PC-9 (cell line): ENCODE data around the gene EFCAB13. TPM values are rescaled to one million over a fixed set of nuclear protein-coding genes. Genes with fewer than 3 reads are reported as not detected.

Source experiments
- BruUV-seq: library from RNA; stranded (reverse); fragments of 400-500 nt; replicated peaks from 2 replicates; lab custom pipeline; 2021; lab: Mats Ljungman, UMichigan
- CTCF ChIA-PET: fragments of 300-600 bp; sonication (Branson Sonifier 250); formaldehyde crosslinking; loops from one replicate; lab custom pipeline; 2022; ENCODE audit warnings: antibody characterized with exemption; lab: Charles Lee
- POLR2A ChIA-PET: fragments of 300-600 bp; sonication (Branson Sonifier 250); formaldehyde crosslinking; loops from one replicate; lab custom pipeline; 2022; ENCODE audit warnings: antibody characterized with exemption; ENCODE audit not compliant: unreplicated experiment; lab: Charles Lee
- DNase-seq, 2 experiments: peaks; one replicate each; pipeline versions ENCODE4 v3.0.0 to v3.0.0-alpha.2; 2015 to 2022; ENCODE audit warnings: mixed read lengths in 1 of 2
- H2AFZ ChIP-seq: fragments of 200-600 bp; sonication (generic); 2 replicates; pipeline ENCODE4 v1.8.1; 2017; ENCODE audit warnings: antibody characterized with exemption
- H3F3A ChIP-seq: fragments of 200-600 bp; sonication (generic); 2 replicates; pipeline ENCODE4 v1.8.1; 2017; ENCODE audit warnings: antibody characterized with exemption, mild to moderate bottlenecking, low read depth; ENCODE audit not compliant: insufficient read depth
- H3K27ac ChIP-seq: fragments of 200-600 bp; sonication (generic); 2 replicates; pipeline ENCODE4 v1.6.1; 2016; ENCODE audit warnings: mixed run types
- H3K27me3 ChIP-seq: fragments of 200-600 bp; sonication (generic); 2 replicates; pipeline ENCODE4 v1.6.1; 2016; ENCODE audit warnings: low read depth, mixed run types; ENCODE audit not compliant: insufficient read depth
- H3K36me3 ChIP-seq: fragments of 200-600 bp; sonication (generic); 2 replicates; pipeline ENCODE4 v1.6.1; 2016; ENCODE audit warnings: low read depth, mixed run types
- H3K4me1 ChIP-seq: fragments of 200-600 bp; sonication (generic); replicated peaks from 2 replicates; pipeline ENCODE4 v1.6.1; 2016; ENCODE audit warnings: mixed run types; ENCODE audit not compliant: insufficient read depth
- H3K4me2 ChIP-seq: fragments of 200-600 bp; sonication (generic); 2 replicates; pipeline ENCODE4 v1.6.1; 2017; ENCODE audit warnings: mixed run types
- H3K4me3 ChIP-seq: fragments of 200-600 bp; sonication (generic); 2 replicates; pipeline ENCODE4 v1.6.1; 2016; ENCODE audit warnings: mixed run types
- H3K79me2 ChIP-seq: fragments of 200-600 bp; sonication (generic); 2 replicates; pipeline ENCODE4 v1.6.1; 2017; ENCODE audit warnings: low read depth, mixed run types
- H3K9me2 ChIP-seq: fragments of 200-600 bp; sonication (generic); 2 replicates; pipeline ENCODE4 v1.8.1; 2017; ENCODE audit warnings: mild to moderate bottlenecking; ENCODE audit not compliant: insufficient read depth
- H3K9me3 ChIP-seq: fragments of 200-600 bp; sonication (generic); 2 replicates; pipeline ENCODE4 v1.8.1; 2016; ENCODE audit warnings: low read depth; ENCODE audit not compliant: insufficient read depth
- H4K20me1 ChIP-seq: fragments of 200-600 bp; sonication (generic); 2 replicates; pipeline ENCODE4 v1.8.1; 2017; ENCODE audit not compliant: insufficient read depth
- EZH2 ChIP-seq: fragments of 200-600 bp; sonication (generic); IDR thresholded peaks from 2 replicates; pipeline ENCODE4 v1.8.0; 2017; ENCODE audit warnings: antibody characterized with exemption, low read depth
- intact Hi-C: fragments of 100-400 bp; cut with micrococcal nuclease; formaldehyde crosslinking; loops from one replicate; pipeline ENCODE4 v1.10.0; 2022; ENCODE audit not compliant: unreplicated experiment
- total RNA-seq: library from RNA; stranded (reverse); gene quantifications from 2 replicates; pipeline ENCODE4 v1.2.3, GENCODE V29; 2021
- TF ChIP-seq, protein P1 (sequence below): fragments of 200-600 bp; sonication (generic); conservative IDR thresholded peaks from 2 replicates; pipeline ENCODE4 v1.6.1; 2017; ENCODE audit warnings: mixed run types, antibody characterized with exemption, mild to moderate bottlenecking, moderate library complexity

EFCAB13 gene
- total RNA-seq, 1 experiment from 2014 or later = 3.3 TPM

DNA sequence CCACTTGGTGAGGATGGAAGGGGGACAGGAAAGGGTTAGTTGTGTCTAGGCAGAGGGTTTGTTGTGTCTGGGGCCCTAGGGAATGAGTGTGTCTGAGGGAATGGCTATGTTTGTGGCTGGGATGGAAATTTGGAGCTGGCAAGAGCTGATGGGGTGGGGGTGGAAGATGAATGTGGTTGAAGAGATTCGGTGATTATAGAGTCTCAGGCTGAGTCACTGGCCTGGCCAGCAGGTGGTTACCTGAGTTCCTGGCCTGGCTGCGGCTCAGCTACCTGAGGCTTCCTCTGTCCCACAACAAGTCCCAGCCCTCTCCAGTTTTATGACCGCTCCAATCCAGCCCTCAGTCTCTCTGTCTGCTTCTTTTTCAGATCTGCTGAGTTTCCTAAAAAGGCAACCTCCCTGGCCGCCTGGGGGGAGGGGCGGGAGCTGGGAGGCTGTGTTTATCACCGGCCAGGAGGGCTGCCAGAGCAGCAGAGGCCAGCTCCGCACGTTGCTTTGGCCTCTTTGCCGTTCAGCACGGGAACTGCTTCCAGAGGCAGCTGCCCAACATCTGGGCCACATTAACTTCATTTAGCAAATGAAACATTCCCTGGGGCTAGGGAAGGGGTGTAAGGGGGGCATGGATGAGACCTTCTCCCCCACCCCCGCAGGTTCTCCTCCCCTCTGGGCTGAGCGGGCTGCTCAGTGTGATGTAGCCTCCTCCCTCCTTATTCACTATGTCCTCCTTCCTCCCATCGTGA lies 48.3 kb upstream of the EFCAB13 start:
- Histone ChIP-seq H3K27me3 (no peaks in the 10 kb centered on the region), H3K4me2 (peak overlapping the region; percentile 64), H3K9me2 (no peaks in the 10 kb centered on the region), H3K79me2 (no peaks in the 10 kb centered on the region), H4K20me1 (no peaks in the 10 kb centered on the region), H2AFZ (no peak overlapping the region), H3K27ac (peak overlapping the region; percentile 66), H3K9me3 (no peaks in the 10 kb centered on the region), H3K4me1 (peaks cover 60% of the 10 kb centered on the region), H3F3A (peaks cover 36% of the 10 kb centered on the region), H3K36me3 (no peaks in the 10 kb centered on the region), H3K4me3 (no peak overlapping the region)
- BruUV-seq = no TSS peak
- ChIA-PET POLR2A (interaction anchor here (0.6 to 0.9 kb wide), 2 partner anchors 27 to 36 kb away, joined by 3 to 4 read pairs; no protein-coding TSS in a partner anchor), CTCF (interaction anchor here (0.6 kb wide), 1 partner anchor 30 kb away, joined by 3 read pairs; no protein-coding TSS in a partner anchor)
- TF ChIP-seq, protein P1, sequence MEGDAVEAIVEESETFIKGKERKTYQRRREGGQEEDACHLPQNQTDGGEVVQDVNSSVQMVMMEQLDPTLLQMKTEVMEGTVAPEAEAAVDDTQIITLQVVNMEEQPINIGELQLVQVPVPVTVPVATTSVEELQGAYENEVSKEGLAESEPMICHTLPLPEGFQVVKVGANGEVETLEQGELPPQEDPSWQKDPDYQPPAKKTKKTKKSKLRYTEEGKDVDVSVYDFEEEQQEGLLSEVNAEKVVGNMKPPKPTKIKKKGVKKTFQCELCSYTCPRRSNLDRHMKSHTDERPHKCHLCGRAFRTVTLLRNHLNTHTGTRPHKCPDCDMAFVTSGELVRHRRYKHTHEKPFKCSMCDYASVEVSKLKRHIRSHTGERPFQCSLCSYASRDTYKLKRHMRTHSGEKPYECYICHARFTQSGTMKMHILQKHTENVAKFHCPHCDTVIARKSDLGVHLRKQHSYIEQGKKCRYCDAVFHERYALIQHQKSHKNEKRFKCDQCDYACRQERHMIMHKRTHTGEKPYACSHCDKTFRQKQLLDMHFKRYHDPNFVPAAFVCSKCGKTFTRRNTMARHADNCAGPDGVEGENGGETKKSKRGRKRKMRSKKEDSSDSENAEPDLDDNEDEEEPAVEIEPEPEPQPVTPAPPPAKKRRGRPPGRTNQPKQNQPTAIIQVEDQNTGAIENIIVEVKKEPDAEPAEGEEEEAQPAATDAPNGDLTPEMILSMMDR = no peak; the same call in 1 of the 2 replicates
- no peak for TF ChIP-seq EZH2
- intact Hi-C loops = loop anchor here (5.0 kb wide), 1 partner anchor 33 kb away; no protein-coding TSS in a partner anchor
- peak; percentile 52 to 76 for DNase-seq

DNA sequence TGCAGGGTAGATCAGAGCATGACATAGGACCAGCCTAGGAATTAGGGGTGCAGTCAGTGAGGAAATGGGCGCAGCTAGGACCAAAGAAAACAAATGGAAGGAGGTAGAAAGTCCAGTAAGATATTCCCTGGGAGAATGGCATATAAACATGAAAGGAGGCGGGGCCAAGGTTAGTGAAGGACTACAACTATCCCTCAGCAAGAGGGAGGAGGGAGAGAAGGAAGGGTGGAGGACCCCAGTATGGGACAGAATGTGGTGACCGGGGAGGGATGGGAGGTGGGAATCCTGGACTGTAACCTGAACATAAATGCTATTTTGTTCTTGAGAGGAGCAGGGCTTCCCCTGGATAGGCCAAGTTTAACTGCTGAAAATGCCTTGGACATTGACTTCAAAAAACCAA lies 47.3 kb upstream of the EFCAB13 start:
- Histone ChIP-seq H3K36me3 (no peaks in the 10 kb centered on the region), H4K20me1 (no peaks in the 10 kb centered on the region), H3K4me3 (no peak overlapping the region), H3K4me2 (peak overlapping the region; percentile 64; the same call in 1 of the 2 replicates), H3K9me3 (no peaks in the 10 kb centered on the region), H3K4me1 (peaks cover 70% of the 10 kb centered on the region), H2AFZ (no peak overlapping the region), H3K27ac (peak overlapping the region; percentile 66; the same call in 1 of the 2 replicates), H3F3A (peaks cover 39% of the 10 kb centered on the region), H3K79me2 (no peaks in the 10 kb centered on the region), H3K9me2 (no peaks in the 10 kb centered on the region), H3K27me3 (no peaks in the 10 kb centered on the region)
- ChIA-PET POLR2A (interaction anchor here (0.5 kb wide), 1 partner anchor 14 kb away, joined by 3 read pairs; no protein-coding TSS in a partner anchor), CTCF (no interaction called here)
- TF ChIP-seq EZH2 = no peak
- TF ChIP-seq, protein P1 = no peak
- no TSS peak for BruUV-seq
- intact Hi-C loops = loop anchor here (5.0 kb wide), 1 partner anchor 34 kb away; no protein-coding TSS in a partner anchor
- no peak for DNase-seq

DNA sequence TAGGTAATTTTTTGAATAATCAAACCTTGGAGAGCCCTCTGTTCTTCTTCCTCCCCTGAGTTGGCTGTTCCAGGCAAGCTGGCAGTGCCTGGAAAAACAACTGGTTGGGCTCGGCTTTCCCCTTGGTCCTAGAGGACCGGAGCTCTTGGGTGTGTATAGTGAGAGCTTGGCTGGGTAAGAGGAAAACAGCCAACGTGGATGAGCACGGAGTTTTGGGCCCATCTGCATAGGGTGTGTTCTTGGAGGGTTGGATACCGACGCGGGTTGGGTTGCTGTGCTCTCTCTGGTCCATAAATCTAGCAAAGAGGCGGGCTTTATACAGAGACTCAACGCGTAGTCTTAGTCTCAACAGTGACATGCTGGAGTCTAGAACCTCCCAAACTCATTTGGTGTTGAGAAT lies 46.9 kb upstream of the EFCAB13 start:
- ChIA-PET POLR2A (interaction anchor here (0.5 kb wide), 1 partner anchor 13 kb away, joined by 3 read pairs; no protein-coding TSS in a partner anchor), CTCF (no interaction called here)
- Histone ChIP-seq H3K4me1 (peaks cover 70% of the 10 kb centered on the region), H2AFZ (no peak overlapping the region), H3K36me3 (no peaks in the 10 kb centered on the region), H3K27ac (peak overlapping the region; percentile 66; the same call in 1 of the 2 replicates), H3K4me3 (no peak overlapping the region), H3K79me2 (no peaks in the 10 kb centered on the region), H3K9me3 (no peaks in the 10 kb centered on the region), H3K27me3 (no peaks in the 10 kb centered on the region), H4K20me1 (no peaks in the 10 kb centered on the region), H3F3A (peaks cover 39% of the 10 kb centered on the region), H3K9me2 (no peaks in the 10 kb centered on the region), H3K4me2 (peak overlapping the region; percentile 64; the same call in 1 of the 2 replicates)
- TF ChIP-seq EZH2 = no peak
- TF ChIP-seq, protein P1 = no peak
- DNase-seq = no peak
- intact Hi-C loops = loop anchor here (5.0 kb wide), 1 partner anchor 35 kb away; no protein-coding TSS in a partner anchor
- BruUV-seq = no TSS peak
